Tibial nerve (tissue), 4 donors: ENCODE results near the gene ZSWIM8.

Experiments
- EP300 ChIP-seq, 2 donors: sonication (generic); formaldehyde crosslinking; IDR thresholded peaks; one replicate each; pipeline ENCODE4 v1.6.1; 2017; ENCODE audit warnings: antibody characterized with exemption in 2 of 2, mild to moderate bottlenecking in 1 of 2
- POLR2A ChIP-seq, 2 donors: fragments of 450-650 bp; IDR thresholded peaks; one replicate each; pipeline ENCODE4 v1.6.1; 2017; ENCODE audit warnings: antibody characterized with exemption in 2 of 2, mild to moderate bottlenecking in 2 of 2, moderate library complexity in 2 of 2
- TF ChIP-seq, protein P1 (sequence below), 5 experiments: fragments of 200-600 bp in 3 of 5; fragments of 450-650 bp in 2 of 5; sonication (generic) in 3 of 5; IDR thresholded peaks; one replicate each; pipeline ENCODE4 v1.5.1; 2016 to 2019; ENCODE audit warnings: antibody characterized with exemption in 5 of 5, mild to moderate bottlenecking in 3 of 5, moderate library complexity in 2 of 5

DNA sequence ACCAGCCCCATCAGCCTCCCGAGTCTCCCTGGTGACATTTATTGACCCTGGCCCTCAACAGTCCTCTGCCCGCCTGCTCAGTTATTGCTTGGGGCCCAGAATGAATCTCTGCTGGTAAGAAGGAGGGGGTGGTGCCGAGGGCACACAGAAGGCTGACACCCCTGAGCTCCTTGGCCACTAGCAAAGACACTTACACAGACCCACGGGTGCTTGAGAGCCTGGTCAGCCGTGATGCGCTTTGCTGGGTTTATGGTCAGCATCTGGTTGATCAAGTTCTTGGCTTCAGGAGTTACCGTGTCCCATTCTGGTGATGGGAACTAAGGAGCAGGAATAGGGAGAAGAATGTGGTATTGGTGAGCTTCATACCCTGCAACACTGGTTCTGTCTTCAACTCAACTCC, 61.6 kb downstream of the ZSWIM8 start:
- no peak for TF ChIP-seq POLR2A (IDR thresholded peaks at IDR 0.05)
- TF ChIP-seq, protein P1, sequence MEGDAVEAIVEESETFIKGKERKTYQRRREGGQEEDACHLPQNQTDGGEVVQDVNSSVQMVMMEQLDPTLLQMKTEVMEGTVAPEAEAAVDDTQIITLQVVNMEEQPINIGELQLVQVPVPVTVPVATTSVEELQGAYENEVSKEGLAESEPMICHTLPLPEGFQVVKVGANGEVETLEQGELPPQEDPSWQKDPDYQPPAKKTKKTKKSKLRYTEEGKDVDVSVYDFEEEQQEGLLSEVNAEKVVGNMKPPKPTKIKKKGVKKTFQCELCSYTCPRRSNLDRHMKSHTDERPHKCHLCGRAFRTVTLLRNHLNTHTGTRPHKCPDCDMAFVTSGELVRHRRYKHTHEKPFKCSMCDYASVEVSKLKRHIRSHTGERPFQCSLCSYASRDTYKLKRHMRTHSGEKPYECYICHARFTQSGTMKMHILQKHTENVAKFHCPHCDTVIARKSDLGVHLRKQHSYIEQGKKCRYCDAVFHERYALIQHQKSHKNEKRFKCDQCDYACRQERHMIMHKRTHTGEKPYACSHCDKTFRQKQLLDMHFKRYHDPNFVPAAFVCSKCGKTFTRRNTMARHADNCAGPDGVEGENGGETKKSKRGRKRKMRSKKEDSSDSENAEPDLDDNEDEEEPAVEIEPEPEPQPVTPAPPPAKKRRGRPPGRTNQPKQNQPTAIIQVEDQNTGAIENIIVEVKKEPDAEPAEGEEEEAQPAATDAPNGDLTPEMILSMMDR (IDR thresholded peaks at IDR 0.05): no peak
- no peak for TF ChIP-seq EP300 (IDR thresholded peaks at IDR 0.05)
